Mesendoderm (in vitro differentiated cells): ENCODE measurements around the gene HDX.

Source experiments
- DNase-seq: peaks from one replicate; pipeline ENCODE4 v3.0.0; 2013
- H2AK5ac ChIP-seq: 2 replicates; pipeline ENCODE4 v1.6.1; 2013; ENCODE audit warnings: low read length, inconsistent platforms
- H2BK120ac ChIP-seq: 2 replicates; pipeline ENCODE4 v1.6.1; 2013; ENCODE audit warnings: low read depth, mild to moderate bottlenecking, low read length, moderate library complexity, mixed read lengths
- H2BK15ac ChIP-seq: replicated peaks from 2 replicates; pipeline ENCODE4 v1.6.1; 2013; ENCODE audit warnings: low read depth, mild to moderate bottlenecking, moderate library complexity
- H2BK5ac ChIP-seq: 2 replicates; pipeline ENCODE4 v1.6.1; 2013; ENCODE audit warnings: low read length, inconsistent platforms
- H3K18ac ChIP-seq: 2 replicates; pipeline ENCODE4 v1.6.1; 2013; ENCODE audit warnings: mild to moderate bottlenecking, low read length, mixed read lengths
- H3K23ac ChIP-seq: one replicate; pipeline ENCODE4 v1.6.1; 2013; ENCODE audit warnings: low read length
- H3K27ac ChIP-seq: 2 replicates; pipeline ENCODE4 v1.5.1; 2013; ENCODE audit warnings: low read depth, mild to moderate bottlenecking, inconsistent platforms, low read length, moderate library complexity
- H3K27me3 ChIP-seq: 2 replicates; pipeline ENCODE4 v1.6.1; 2013; ENCODE audit warnings: low read length, control low read depth, mild to moderate bottlenecking, inconsistent platforms; ENCODE audit not compliant: insufficient read depth, poor library complexity
- H3K36me3 ChIP-seq: 2 replicates; pipeline ENCODE4 v1.6.1; 2013; ENCODE audit warnings: low read length, inconsistent platforms; ENCODE audit not compliant: control insufficient read depth, insufficient read depth
- H3K4ac ChIP-seq: one replicate; pipeline ENCODE4 v1.6.1; 2013; ENCODE audit warnings: low read depth, mild to moderate bottlenecking, low read length, moderate library complexity
- H3K4me1 ChIP-seq: 2 replicates; pipeline ENCODE4 v1.6.1; 2013; ENCODE audit warnings: low read depth, low read length, inconsistent platforms; ENCODE audit not compliant: control insufficient read depth
- H3K4me2 ChIP-seq: 2 replicates; pipeline ENCODE4 v1.6.1; 2013; ENCODE audit warnings: low read length
- H3K4me3 ChIP-seq: 2 replicates; pipeline ENCODE4 v1.5.1; 2013; ENCODE audit warnings: mild to moderate bottlenecking, low read length
- H3K56ac ChIP-seq: one replicate; pipeline ENCODE4 v1.6.1; 2013; ENCODE audit warnings: low read length
- H3K79me1 ChIP-seq: 2 replicates; pipeline ENCODE4 v1.6.1; 2013; ENCODE audit warnings: low read length, inconsistent platforms
- H3K79me2 ChIP-seq: 2 replicates; pipeline ENCODE4 v1.6.1; 2013; ENCODE audit warnings: mild to moderate bottlenecking, low read length; ENCODE audit not compliant: control insufficient read depth, insufficient read depth
- H3K9ac ChIP-seq: 2 replicates; pipeline ENCODE4 v1.6.1; 2013; ENCODE audit warnings: low read length, inconsistent platforms
- H4K5ac ChIP-seq: one replicate; pipeline ENCODE4 v1.6.1; 2013; ENCODE audit warnings: low read length
- H4K8ac ChIP-seq: one replicate; pipeline ENCODE4 v1.6.1; 2013; ENCODE audit warnings: low read depth, mild to moderate bottlenecking, control low read depth, low read length, moderate library complexity
- WGBS: extraction: QIAGEN DNeasy Blood & Tissue Kit; methylation state at CpG from one replicate; pipeline ENCODE4 v1.1.7; 2013; ENCODE audit warnings: low lambda C conversion rate, missing lambda C conversion rate; ENCODE audit not compliant: insufficient coverage; ENCODE audit errors: extremely low coverage; 5-methylcytosine and 5-hydroxymethylcytosine counted together

The HDX gene

DNA sequence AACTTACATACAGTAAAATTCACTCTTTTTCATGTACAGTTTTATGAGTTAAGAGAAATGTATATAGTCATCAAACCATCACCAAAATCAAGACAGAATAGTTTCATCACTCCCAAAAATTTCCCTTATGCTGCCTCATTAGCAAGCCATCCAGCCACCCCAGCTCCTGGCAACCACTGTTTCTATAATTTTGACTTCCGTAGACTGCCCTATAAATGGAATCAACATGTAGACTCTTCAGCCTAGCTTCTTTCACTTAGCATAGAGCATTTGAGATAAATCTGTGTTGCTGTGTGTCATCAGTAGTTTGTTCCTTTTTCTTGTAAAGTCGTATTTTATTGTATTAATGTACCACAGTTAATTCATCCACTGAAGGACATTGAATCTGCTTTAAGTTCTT, 23.2 kb downstream of the HDX start:
- Histone ChIP-seq H3K56ac (no peak overlapping the region), H3K4me2 (no peak overlapping the region), H2BK120ac (no peak overlapping the region), H3K79me1 (no peaks in the 10 kb centered on the region), H3K4me3 (no peak overlapping the region), H3K18ac (no peak overlapping the region), H2AK5ac (no peak overlapping the region), H3K9ac (no peak overlapping the region), H3K36me3 (no peaks in the 10 kb centered on the region), H2BK5ac (no peak overlapping the region), H2BK15ac (no peak overlapping the region), H3K27ac (no peak overlapping the region), H3K27me3 (no peaks in the 10 kb centered on the region), H3K79me2 (no peaks in the 10 kb centered on the region), H3K23ac (no peak overlapping the region), H4K8ac (no peak overlapping the region), H3K4ac (no peak overlapping the region), H4K5ac (no peak overlapping the region), H3K4me1 (no peaks in the 10 kb centered on the region)
- DNase-seq, result no peak
- WGBS, result no CpG with 5 or more reads among the region's 2 CpGs

DNA sequence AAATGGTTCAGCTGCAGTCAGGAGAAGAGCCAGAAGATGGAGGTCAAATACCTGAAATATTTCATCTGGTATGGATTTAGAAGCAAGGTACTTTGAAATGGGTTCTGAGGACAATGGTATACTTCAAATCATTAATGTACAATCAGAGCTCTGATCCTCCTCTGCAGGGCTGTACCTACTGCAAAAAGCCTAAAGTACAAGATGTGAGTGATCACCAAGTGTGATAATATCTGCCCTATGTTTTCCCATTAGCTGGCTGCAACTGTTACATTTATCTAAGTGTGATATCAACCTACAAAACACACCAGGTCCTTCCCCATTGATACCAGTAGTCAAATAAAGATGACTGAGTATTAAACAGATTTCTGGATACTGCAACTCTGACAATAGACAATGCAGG, 25.1 kb downstream of the HDX start:
- H3K56ac ChIP-seq, result no peak overlapping the region
- H3K79me1 ChIP-seq, result no peaks in the 10 kb centered on the region
- H3K18ac ChIP-seq, result no peak overlapping the region
- no peak overlapping the region for H2BK5ac ChIP-seq
- H3K9ac ChIP-seq, result no peak overlapping the region
- no peaks in the 10 kb centered on the region for H3K79me2 ChIP-seq
- H3K27me3 ChIP-seq, result no peaks in the 10 kb centered on the region
- H3K4me3 ChIP-seq, result no peak overlapping the region
- no peaks in the 10 kb centered on the region for H3K36me3 ChIP-seq
- no peak overlapping the region for H2AK5ac ChIP-seq
- no peak overlapping the region for H3K23ac ChIP-seq
- H2BK15ac ChIP-seq, result no peak overlapping the region
- no peak overlapping the region for H4K8ac ChIP-seq
- H3K4me2 ChIP-seq, result no peak overlapping the region
- H2BK120ac ChIP-seq, result no peak overlapping the region
- DNase-seq, result no peak
- no peak overlapping the region for H4K5ac ChIP-seq
- no peak overlapping the region for H3K27ac ChIP-seq
- H3K4ac ChIP-seq, result no peak overlapping the region
- no peaks in the 10 kb centered on the region for H3K4me1 ChIP-seq

DNA sequence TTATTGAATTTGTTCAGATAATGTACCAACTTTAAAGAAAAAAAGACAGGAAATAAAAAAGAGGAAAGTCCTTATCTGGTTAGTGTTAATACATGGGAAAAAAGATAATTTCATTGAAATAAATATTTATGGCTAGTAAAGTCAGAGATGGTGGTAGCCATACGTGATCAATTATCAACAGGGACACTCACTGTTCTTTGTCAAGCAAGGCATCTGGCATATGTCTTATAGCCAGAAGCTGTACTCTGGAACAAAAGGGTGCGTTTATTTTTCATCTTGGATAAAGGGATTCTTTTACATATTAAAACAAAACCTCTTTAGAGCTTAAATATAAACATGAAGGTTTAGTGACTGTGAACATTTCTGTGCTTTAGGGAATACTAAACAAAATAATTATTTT, 26.7 kb downstream of the HDX start:
- Histone ChIP-seq H3K4me3 (no peak overlapping the region), H3K4me2 (no peak overlapping the region), H4K8ac (no peak overlapping the region), H2BK120ac (no peak overlapping the region), H3K27me3 (no peaks in the 10 kb centered on the region), H2BK5ac (no peak overlapping the region), H2BK15ac (no peak overlapping the region), H2AK5ac (no peak overlapping the region), H3K36me3 (no peaks in the 10 kb centered on the region), H4K5ac (no peak overlapping the region), H3K23ac (no peak overlapping the region), H3K79me2 (no peaks in the 10 kb centered on the region), H3K4me1 (no peaks in the 10 kb centered on the region), H3K27ac (no peak overlapping the region), H3K9ac (no peak overlapping the region), H3K18ac (no peak overlapping the region), H3K79me1 (no peaks in the 10 kb centered on the region), H3K56ac (no peak overlapping the region), H3K4ac (no peak overlapping the region)
- DNase-seq, result no peak
- no CpG with 5 or more reads among the region's 2 CpGs for WGBS

- no peak overlapping the region for H3K4me3 ChIP-seq
- no peaks in the 10 kb centered on the region for H3K4me1 ChIP-seq
- no peaks in the 10 kb centered on the region for H3K79me2 ChIP-seq
- no peaks in the 10 kb centered on the region for H3K79me1 ChIP-seq
- no peaks in the 10 kb centered on the region for H3K27me3 ChIP-seq
- no peak overlapping the region for H2BK15ac ChIP-seq
- no peak for DNase-seq
- H3K23ac ChIP-seq, result no peak overlapping the region
- WGBS, result no CpG with 5 or more reads among the region's 2 CpGs
- no peak overlapping the region for H3K9ac ChIP-seq
- no peak overlapping the region for H3K27ac ChIP-seq
- no peak overlapping the region for H3K4ac ChIP-seq
- no peak overlapping the region for H4K8ac ChIP-seq
- H2AK5ac ChIP-seq, result no peak overlapping the region
- no peak overlapping the region for H2BK120ac ChIP-seq
- H3K56ac ChIP-seq, result no peak overlapping the region
- H3K18ac ChIP-seq, result no peak overlapping the region
- H3K4me2 ChIP-seq, result no peak overlapping the region
- H3K36me3 ChIP-seq, result no peaks in the 10 kb centered on the region
- H2BK5ac ChIP-seq, result no peak overlapping the region
- H4K5ac ChIP-seq, result no peak overlapping the region
Observed at GRCh38 chrX:84475101-84475500, 27.2 kb downstream of the HDX start.

- Histone ChIP-seq H2AK5ac (no peak overlapping the region), H3K4me3 (no peak overlapping the region), H3K23ac (no peak overlapping the region), H3K79me1 (no peaks in the 10 kb centered on the region), H3K79me2 (no peaks in the 10 kb centered on the region), H3K36me3 (no peaks in the 10 kb centered on the region), H3K9ac (no peak overlapping the region), H3K18ac (no peak overlapping the region), H2BK120ac (no peak overlapping the region), H3K27ac (no peak overlapping the region), H3K4ac (no peak overlapping the region), H3K4me1 (no peaks in the 10 kb centered on the region), H4K8ac (no peak overlapping the region), H3K4me2 (no peak overlapping the region), H3K27me3 (no peaks in the 10 kb centered on the region), H2BK15ac (no peak overlapping the region), H3K56ac (no peak overlapping the region), H4K5ac (no peak overlapping the region), H2BK5ac (no peak overlapping the region)
- WGBS, result no CpG with 5 or more reads among the region's 3 CpGs
- DNase-seq, result no peak
Observed at GRCh38 chrX:84469226-84469625, 33.0 kb downstream of the HDX start.

DNA sequence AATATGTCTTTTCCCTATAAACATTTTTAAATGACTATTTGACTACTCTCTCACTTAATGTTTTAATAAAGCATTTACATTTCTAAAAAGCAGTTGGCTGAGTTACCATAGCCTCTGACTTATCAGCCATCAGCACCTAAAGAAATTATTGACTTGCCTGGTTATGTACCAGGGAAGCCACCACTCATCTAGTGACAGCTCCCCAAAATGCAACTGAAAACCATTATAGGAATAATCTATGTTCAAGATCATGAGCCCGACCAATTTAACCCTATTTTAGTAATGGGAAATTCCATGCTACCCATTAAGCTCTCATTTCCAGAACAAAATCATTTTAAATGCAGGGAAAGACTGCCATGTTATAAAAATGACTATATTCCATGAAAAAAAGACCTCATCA, 34.4 kb downstream of the HDX start:
- Histone ChIP-seq H3K4me1 (no peaks in the 10 kb centered on the region), H3K27ac (no peak overlapping the region), H3K18ac (no peak overlapping the region), H2BK15ac (no peak overlapping the region), H3K27me3 (no peaks in the 10 kb centered on the region), H3K4me3 (no peak overlapping the region), H2AK5ac (no peak overlapping the region), H2BK120ac (no peak overlapping the region), H2BK5ac (no peak overlapping the region), H4K8ac (no peak overlapping the region), H3K9ac (no peak overlapping the region), H3K79me2 (no peaks in the 10 kb centered on the region), H3K56ac (no peak overlapping the region), H3K23ac (no peak overlapping the region), H3K4me2 (no peak overlapping the region), H3K36me3 (no peaks in the 10 kb centered on the region), H3K79me1 (no peaks in the 10 kb centered on the region), H4K5ac (no peak overlapping the region), H3K4ac (no peak overlapping the region)
- WGBS, result no CpG with 5 or more reads among the region's 1 CpG
- no peak for DNase-seq
